ENCODE results near the gene TIMD4.
"Not testable (repeated sequence)": the region's sequence is repeated elsewhere in the genome, so short reads cannot be mapped to it uniquely, and the experiment has no call there.

TIMD4 gene

DNA sequence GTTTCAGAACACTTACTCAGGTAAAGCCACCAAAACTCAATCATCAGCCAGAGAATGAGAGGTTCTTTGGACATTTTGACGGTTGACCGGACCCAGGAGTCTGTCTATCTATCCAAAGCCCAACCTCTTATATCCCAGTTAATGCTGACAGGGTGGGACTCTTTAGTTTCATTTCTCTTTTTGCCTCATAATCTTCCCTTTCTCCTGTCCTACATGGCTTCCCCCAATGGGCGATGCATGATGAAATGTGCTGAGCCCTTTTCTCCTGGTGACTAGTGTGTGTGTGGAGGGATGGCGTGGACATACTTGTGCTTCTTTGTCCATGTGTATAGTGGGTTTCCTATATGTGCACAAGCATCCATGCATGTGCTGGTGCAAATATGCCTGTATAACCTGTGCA is at the start of gene TIMD4:
TIMD4 (minus strand) TSS at position 102 of the 400 bp plus-strand sequence; CDS start at position 74, 28 bp downstream.
- no peak for DNase-seq

DNA sequence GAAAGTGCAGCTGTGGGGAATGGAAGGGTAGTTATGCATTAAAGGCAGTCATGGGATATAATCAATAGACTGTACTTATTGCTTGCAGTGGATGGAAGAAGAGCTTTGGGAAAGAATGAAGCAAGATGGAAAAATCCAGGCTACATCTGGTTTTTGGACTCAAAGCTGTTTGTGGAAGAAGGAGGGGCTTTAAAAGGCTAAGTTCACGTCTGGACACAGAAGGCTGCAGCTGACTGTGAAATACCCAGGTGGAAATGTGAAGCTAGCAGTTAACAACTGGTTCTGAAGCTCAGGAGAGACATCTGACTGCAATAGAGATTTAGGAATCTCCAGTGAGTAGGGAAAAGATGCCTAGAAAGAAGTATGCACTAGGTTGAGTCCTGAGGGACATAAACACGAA is 43.2 kb upstream of the TIMD4 start:
- DNase-seq: no peak

DNA sequence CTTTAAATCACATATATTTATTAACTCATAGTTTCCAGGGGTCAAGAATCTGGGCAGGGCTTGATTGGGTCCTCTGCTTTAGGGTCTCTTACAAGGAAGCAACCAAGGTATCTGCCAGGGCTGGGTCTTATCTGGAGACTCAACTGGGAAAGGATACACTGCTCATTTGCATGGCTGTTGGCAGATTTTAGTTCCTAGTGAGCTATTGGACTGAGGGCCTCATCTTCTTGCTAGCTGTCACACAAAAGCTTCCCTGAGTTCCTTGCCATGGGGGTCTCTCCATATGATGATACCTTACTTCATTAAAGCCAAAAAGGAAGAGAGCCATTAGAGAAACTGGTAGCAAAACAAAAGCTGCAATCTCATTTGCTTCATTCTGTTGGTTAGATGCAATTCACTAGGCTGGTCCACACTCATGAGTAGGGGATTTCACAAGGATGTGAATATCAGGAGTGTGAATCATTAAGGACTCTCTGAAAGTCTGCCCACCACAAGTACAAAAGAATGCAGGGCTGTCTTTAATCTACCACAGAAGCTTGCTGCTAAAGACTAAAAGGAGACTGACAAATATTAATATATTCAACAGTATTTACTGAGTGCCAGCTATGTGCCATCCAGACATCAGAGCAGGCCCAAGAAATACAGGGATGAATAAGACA is 42.0 kb upstream of the TIMD4 start:
- DNase-seq: no peak

DNA sequence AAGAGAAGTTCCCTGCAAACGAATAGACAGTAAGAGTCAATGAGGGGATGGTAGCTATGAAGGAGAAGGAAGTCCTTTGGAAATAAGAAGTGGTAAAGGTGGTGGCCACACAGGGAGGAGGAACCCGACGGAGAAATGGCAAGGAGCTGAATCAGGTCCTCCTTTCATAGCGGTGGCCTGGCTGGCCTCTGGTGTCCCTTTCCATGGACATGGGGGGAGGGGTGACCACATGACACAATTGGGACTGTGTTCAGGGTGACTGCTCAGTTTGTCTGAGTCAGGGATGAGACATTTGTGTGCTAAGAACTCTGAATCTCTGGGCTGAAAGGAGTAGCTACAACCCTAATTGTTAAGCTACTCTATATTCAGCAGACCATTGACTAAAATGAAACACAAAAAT is 28.7 kb upstream of the TIMD4 start:
- DNase-seq: no peak

DNA sequence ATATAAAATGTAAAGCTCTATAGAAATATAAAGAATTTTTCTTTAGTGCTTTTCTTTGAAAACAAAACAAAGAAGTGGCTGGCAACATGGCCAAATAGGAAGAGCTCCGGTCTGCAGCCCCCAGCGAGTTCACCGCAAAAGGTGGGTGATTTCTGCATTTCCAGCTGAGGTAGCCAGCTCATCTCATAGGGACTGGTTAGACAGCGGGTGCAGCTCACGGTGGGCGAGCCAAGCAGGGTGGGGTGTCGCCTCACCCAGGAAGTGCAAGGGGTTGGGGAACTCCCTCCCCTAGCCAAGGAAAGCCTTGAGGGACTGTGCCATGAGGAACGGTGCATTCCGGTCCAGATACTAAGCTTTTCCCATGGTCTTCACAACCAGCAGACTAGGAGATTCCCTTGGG is 21.0 kb upstream of the TIMD4 start:
- no peak for DNase-seq

DNA sequence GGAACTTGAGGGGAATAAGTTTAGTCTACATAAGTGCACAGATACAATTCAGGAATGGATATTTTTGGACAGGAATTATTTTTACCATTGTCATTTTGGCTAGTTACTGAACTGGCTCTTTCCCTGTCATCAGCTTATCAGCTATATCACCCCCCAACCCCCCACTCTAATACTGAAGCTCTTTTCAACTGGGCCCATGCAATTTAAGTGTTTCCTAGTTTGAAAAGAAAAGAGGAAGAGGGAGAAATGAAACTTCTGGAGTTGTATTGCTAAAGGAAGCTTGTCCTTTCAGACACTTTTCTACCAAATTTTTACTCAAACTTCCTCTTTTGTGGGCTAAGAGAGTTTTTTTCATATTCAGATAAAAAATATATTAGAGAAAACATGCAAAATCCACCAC is 18.5 kb upstream of the TIMD4 start:
- no peak for DNase-seq

DNA sequence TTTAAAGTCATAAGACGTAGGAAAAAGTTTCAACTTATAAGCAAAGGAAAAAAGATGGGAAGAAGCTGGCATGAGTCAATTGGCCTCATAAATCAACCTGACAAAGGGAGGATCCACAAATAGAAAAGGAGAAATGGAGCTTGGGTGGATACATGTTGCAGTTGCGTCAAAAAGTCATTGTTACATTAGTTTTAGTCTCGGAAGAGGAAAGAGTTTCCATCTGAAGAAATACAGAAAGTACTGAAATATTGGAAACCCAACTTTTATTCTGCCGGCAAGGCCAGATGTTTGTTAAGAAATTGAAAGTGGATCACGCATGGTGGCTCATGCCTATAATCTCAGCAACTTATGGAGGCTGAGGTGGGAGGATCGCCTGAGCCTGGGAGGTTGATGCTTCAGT is 11.3 kb upstream of the TIMD4 start:
- DNase-seq: no peak

DNA sequence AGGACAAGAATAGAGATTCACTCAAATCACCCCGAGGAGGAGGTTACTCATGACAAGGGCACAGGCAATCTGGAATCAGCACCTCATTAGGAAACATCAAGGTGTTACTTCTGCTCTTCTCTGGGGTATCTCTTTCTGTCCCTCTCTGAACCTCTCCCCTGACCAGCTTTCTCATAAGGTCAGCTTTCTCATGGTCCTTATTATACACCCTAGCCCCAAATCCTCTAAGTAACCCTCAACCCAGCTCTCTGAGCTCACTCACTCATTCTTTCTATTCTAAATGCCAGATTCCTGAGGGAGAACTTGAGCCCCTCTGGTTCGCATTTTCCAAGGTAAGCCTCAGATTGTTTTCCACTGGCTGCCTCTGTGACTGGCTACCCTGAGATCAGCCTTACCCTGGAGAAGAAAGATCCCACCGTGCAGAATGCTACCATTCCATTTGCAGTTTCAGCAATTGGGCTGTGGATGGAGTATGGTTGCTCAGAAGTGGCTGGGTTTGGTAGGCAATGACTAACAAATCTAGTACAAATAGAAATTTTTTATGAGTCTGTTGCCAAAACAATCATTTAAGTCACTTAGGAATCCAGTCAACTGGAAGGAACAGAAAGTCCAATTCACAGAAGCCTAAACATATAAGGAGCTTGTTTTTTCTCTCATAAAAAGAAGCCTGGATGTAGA is 9.0 kb upstream of the TIMD4 start:
- DNase-seq: no peak

DNA sequence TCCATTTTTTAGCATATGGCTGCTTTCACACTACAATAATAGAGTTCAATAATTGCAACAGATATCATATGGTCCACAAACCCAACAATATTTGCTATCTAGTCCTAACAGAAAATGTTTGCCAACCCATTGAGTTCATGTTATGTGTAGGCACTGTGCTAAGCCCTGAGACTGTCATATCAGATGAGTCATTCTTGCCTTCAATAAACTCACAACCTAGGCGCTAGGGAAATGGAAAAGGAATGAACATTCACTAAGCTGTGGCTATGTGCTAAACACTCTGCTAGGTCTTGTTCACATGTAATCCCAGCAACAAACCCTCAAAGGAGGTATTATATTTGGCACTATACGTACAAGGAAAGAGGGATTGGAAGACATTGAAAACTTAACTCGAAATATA is 8.4 kb upstream of the TIMD4 start:
- DNase-seq: no peak

DNA sequence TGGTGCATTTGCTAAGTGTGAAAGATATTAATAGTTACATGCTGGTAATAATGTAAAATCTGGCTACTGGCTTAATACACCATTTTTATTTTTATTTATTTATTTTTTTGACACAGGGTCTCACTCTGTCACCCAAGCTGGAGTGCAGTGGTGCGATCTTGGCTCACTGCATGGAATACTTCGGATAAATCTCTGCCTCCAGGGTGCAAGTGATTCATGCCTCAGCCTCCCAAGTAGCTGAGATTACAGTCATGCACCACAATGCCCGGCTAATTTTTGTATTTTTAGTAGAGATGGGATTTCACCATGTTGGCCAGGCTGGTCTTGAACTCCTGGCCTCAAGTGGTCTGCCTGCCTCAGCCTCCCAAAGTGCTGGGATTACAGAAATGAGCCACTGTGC is 4.4 kb upstream of the TIMD4 start:
- not testable (repeated sequence) for DNase-seq

DNA sequence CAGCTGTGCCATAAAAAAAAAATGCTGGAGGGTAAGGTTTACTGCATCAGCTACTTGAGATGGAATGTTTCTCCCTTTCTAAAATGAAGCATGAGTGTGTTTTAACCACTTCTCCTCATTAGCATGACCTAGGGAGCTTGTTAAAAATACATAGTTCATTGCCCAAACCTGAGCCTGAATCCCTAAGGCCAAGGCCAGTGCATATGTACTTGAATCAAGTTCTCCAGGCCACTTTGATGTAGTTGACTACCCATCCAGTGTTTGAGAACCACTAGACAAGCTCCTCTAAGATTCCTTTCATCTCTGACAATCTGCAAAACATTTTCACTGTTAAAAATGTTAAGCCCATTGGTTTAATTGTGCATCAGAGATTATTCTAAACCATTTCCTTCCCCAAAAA is 6.7 kb downstream of the TIMD4 start:
- no peak for DNase-seq

DNA sequence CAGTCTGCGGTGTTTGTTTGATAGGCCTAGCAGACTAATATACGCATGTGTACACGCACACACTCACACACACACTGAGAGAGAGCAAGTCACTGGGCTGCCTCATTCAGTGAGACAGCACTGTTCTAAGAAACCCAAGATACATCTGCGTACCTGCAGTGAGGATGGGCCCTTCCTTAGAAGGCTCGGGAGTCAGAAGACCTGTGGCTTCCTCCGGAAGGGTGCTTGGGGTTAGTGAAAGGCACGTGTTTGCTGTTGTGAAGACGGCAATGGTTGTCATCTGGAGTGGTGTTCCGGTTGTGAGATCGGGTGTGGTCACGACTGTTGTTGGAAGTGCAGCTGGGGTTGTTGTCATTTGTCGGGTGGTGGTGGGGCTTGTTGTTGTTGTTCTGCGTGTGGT is 11.7 kb downstream of the TIMD4 start:
- no peak for DNase-seq

DNA sequence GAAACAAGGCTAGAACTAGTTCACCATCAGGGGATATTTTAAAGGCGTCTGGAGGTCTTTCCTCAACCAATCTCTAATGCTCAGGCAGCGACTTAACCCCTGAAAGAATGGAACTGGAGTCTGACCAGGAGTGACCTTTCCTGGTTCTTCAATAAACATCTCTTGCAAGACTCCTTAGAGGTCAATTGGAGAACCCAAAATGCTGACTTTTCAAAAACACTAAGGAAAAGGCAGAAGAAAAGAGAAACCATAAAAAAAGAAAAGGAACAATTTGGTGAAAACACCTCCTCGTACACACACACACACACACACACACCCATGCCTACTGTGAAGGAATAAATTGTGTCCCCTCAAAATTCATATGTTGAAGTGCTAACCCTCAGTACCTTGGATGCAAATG is 12.3 kb downstream of the TIMD4 start:
- no peak for DNase-seq

DNA sequence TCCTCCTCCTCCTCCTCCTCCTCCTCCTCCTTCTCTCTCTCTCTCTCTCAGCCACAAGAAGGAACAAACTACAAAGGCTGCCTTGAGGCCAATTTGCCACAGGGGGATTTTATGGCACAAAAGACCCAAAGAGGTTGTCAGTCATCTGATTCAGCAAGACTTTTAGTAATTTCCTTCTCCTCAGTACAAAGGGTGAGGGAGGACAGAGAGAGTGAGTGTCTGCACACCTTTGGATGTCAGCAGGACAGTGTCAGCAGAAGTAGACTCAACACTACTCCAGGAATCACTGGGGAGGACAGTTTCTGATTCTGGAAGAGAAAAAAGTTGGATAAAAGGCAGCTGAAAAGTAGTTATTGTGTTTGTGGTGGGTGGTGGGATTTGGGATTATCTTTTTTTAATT is 13.6 kb downstream of the TIMD4 start:
- DNase-seq: no peak

DNA sequence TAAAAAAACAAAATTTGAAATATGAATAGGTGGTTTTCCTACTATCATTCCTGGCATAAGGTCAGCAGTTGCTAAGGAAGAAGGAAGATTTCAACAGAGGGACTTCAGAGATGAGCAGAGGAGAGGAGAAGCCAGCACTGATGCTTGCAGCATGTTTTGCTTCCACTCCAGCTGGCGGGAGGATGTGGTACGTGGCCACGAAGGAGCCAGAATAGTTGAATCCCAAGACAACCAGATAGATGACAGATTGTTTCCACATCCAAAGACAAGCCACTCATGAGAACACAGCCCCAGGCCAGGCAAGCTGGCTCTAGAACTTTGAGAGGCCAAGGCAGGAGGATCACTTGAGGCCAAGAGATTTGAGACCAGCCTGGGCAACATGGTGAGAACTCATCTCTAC is 15.1 kb downstream of the TIMD4 start:
- DNase-seq: no peak

DNA sequence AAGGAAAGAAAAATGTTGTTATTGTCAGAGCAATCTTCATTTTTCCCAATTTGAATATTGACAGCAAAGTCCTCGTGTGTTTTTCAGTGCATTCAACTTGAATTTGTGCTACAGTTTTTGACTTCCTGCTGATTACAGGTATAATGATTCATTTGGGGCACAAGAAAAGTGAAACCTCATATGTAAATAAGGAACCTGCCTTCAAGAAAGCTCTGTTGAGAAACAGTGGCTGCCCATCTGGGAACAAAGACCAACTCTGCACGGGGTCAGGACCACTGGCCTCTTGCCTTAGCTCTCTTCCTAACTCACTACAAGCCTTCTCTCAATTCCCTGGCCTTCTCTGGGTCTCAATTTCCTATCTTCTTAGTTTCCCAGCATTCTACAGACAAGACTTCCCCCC is 21.0 kb downstream of the TIMD4 start:
- DNase-seq: no peak

DNA sequence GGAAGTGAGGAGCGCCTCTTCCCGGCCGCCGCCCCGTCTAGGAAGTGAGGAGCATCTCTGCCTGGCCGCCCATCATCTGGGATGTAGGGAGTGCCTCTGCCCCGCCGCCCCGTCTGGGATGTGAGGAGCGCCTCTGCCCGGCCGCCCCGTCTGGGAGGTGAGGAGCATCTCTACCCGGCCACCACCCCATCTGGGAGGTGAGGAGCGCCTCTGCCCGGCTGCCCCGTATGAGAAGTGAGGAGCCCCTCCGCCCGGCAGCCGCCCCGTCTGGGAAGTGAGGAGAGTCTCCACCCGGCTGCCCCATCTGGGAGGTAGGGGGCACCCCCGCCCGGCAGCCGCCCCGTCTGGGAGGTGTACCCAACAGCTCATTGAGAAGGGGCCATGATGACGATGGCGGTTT is 22.6 kb downstream of the TIMD4 start:
- not testable (repeated sequence) for DNase-seq

DNA sequence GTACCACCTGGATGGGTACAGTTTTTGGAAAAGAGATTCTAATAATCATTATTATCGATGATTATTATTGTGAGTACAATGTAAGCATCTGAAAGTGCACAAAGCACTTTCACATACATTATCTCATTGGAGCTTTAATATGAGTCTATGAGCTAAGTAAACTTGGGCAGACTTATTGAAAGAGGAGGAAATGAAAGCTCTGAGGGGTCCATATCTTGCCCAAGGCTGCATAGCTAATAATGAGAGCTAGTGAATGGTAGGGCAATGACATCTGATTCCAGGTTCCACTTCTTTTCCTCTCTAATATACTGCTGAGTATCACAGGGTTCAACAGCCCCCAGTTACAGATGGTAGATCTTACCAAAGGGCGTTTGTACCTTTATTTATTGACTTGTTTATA is 26.1 kb downstream of the TIMD4 start:
- DNase-seq: no peak

DNA sequence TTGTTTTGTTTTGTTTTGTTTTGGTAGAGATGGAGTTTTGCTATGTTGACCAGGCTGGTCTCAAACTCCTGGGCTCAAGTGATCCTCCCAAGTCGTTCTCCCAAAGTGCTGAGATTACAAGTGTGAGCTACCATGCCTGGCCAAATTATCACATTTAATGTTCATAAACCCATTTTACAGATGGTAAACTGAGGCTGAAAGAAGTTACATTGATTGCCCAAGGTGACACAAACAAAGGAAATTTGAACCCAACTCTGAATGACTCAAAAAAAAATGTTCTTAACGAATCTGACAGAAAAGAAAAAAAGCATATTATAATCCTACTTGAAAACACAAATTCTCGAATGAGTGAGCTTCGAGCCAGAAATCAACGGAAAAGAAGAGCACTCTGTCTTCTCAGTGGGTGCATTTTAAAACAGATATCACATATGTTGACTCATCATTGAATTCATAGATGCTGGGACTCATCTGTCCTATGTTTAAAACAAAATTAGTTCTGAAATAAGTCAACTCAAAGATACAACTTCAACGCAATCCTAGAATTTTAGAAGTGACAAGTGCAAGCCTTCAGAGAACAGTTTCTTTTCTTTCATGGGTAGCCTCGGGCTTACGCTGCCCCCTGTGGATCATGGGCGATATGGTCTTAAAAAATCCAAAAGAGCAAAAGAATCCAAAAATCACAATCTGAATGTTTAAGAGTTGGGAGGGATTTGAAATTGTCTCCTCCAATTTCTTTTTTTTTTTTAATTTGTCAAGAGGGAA is 28.4 kb downstream of the TIMD4 start:
- peak in 1 of 2 experiments; percentile 8 for DNase-seq

DNA sequence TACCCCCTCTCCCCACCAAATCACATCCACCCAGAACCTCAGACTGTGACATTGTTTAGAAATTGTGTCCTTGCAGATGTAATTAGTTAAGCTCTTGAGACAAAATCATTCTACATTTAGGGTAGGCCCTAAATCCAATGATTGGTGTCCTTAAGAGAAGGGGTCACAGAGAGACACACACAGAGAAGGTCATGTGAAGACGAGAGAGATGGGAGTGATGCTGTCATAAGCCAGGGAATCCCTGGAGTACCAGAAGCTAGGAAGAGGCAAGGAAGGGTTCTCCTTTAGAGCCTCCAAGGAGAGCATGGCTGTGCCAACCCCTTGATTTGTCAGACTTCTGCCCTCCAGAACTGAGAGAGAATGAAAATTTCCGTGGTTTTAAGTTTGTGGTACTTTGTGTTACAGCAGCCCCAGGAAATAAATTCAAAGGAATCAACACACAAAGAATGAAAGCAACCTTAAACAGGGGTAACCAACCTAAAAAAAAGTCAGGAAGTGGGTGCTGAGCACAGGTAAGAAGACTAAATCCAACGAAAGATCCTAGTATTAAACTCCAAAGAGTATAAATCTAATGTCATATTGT is 33.6 kb downstream of the TIMD4 start:
- DNase-seq: no peak

DNA sequence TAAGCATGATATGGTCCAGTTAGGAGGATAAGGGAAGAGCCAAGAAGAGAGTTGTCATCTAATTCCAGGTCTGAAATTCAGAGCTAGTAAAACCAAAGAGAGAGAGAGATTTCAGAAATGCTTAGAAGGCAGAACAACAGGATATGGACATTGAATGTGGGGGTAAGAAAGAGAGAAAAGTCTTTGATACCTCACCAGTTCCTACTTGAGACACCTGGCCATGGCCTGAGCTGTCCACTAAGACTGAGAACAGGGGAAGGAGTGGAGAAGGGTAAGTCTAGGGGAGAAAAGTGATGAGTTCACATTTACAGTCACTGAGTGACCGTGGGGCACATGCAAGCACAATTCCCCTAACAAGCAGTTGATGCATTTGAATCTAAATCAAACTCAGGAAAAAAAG is 35.5 kb downstream of the TIMD4 start:
- DNase-seq: no peak

DNA sequence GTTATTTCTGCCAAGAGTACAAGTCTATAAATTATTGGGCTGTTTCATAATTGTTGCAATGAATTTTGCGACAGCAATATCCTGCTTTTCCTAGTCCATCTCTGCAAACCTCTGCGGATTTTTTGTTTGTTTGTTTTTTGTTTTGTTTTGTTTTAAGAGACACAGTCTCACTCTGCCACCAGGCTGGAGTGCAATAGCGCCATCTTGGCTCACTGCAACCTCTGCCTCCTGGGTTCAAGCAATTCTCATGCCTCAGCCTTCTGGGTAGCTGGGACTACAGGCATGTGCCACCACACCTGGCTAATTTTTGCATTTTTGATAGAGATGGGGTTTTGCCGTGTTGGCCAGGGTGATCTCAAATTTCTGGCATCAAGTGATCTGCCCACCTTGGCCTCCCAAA is 37.3 kb downstream of the TIMD4 start:
- not testable (repeated sequence) for DNase-seq

DNA sequence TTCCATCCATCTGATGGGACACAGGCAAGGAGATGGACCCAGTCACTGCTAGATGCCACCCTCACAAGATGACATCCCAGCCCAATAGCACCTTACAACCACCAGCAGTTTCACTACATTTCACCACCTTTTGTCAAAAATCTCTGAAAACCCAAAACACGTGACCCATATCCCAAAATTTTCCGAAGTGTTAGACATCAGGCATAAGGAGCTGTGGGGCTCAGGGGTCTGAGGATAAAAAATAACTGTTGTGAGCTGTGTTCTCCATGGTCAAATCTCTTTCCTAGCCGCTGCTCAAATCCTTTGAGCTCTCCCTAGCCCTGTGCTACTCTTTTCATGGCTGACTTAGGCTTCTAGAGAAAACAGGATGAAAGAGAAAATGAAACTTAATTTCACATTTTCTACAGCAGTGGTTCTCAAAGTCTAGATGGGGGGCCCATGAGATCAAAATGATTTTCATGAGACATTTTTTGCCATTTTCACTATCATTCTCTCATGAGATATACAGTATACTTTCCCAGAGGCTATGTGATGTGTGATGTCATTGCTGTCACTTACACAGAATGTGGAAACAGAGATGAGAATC is 40.7 kb downstream of the TIMD4 start:
- DNase-seq: no peak

Data from NCI-H446 (cell line).